Stimulated activated CD8-positive, alpha-beta memory T cell treated with anti-CD3 and anti-CD28 coated beads, Interleukin-4, amount 100 ng/mL, for 48 hours (primary cell): ENCODE data around the gene SNRPN.
"Not testable (repeated sequence)": the region's sequence is repeated elsewhere in the genome, so short reads cannot be mapped to it uniquely, and the experiment has no call there.

Source experiments
- DNase-seq: peaks from one replicate; pipeline ENCODE4 v3.0.0-alpha.2; 2020

The SNRPN gene

DNA sequence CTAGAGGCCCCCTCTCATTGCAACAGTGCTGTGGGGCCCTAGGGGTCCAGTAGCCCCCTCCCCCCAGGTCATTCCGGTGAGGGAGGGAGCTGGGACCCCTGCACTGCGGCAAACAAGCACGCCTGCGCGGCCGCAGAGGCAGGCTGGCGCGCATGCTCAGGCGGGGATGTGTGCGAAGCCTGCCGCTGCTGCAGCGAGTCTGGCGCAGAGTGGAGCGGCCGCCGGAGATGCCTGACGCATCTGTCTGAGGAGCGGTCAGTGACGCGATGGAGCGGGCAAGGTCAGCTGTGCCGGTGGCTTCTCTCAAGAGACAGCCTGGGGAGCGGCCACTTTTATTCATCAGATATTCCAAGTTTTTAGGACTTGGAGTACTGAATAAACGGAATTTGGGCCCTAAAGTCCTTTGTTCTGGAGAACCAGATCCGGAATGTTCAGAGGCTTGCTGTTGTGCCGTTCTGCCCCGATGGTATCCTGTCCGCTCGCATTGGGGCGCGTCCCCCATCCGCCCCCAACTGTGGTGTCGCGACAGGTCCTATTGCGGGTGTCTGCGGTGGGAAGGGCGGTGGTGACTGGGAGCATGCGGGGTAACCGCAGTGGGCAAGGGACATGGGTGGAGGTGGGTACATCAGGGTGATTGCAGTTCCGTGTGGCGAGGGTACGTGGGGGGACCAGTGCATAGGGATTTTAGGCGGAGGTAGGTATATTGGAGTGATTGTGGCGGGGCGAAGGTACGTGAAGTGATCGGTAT is at the start of gene SNRPN, which contains the start of gene SNURF:
Gene SNRPN (plus strand): TSS at position 205 of the 748 bp plus-strand sequence. CDS start 19,467 bp downstream, outside the sequence.
Gene SNURF (plus strand): TSS at position 205 of the 748 bp plus-strand sequence. CDS start 62 bp downstream, at position 267.
- peak; percentile 75 for DNase-seq

DNA sequence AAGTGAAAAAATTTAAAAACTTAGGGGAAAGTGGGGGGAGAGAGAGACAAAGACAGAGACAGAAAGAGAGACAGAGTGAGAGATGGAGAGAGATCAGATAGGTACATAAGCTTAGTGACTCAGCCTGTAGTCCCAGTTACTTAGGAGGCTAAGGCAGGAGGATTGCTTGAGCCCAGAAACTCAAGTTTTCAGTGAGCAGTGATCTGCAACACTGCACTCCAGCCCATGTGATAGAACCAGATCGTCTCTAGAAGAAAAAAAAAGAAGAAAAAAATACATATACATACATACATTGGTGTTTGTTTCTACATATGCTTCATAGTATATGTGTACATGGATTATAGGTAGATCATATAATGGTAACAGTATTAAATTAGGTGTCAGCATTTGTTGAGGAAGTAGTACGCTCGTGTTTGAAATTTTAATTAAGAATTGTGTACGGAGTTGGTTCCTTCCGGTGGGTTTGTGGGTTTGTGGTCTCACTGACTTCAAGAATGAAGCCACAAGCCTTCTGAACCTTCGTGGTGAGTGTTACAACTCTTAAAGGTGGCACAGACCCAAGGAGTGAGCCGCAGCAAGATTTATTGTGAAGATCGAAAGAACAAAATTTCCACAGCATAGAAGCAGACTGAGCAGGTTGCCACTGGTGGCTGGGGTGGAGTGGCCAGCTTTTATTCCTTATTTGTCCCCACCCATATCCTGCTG is 38.3 kb upstream of the SNRPN start:
- DNase-seq = no peak

DNA sequence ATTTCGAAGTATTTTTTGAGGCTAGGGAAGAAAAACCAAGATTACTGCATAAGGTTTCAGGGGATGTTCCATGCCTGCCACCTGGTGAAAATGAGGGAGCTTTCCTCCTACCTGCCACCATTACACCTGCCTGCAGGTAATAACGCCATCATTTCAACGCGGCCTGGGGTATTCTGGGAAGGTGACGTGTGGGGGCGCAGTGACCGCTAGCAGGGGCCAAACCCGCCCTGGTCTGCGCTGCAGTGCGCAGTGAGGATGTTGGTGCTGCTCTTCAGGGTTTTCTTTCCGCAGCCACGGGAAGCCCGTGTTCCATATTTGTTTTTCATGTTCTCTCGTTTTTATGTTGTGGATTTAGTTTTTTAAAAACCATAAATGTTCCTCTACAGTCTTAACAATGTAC is 37.4 kb upstream of the SNRPN start:
- no peak for DNase-seq

DNA sequence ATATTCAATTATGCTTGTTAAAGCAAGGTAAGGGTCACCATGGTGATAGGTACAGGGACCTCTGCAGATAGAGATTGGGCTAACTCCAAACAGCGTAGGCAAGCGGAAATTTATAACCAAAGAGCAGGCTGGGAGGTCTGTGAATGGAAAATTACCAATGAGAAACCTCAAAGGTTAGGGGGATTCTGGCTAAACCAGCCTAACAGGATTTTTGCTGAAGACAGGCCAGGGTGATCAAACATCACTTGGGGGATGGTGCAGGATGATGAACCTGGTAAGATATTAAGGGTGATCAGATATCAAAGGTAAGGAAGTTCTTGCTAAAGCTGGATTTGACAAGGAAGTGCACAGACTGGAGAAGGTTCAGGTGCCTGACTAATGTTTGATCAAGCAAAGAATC is 35.3 kb upstream of the SNRPN start:
- no peak for DNase-seq

DNA sequence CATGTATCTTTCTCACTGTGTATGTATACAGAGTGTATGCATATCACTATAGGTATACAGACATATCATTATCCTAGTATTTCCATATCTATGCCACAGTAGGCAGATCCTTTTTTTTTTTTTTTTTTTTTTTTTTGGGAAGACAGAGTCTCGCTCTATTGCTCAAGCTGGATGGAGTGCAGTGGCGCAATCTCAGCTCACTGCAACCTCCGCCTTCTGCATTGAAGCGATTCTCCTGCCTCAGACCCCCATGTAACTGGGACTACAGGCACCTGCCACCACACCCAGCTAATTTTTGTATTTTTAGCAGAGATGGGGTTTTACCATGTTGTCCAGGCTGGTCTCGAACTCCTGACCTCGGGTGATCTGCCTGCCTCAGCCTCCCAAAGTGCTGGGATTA is 32.0 kb upstream of the SNRPN start:
- DNase-seq = not testable (repeated sequence)

DNA sequence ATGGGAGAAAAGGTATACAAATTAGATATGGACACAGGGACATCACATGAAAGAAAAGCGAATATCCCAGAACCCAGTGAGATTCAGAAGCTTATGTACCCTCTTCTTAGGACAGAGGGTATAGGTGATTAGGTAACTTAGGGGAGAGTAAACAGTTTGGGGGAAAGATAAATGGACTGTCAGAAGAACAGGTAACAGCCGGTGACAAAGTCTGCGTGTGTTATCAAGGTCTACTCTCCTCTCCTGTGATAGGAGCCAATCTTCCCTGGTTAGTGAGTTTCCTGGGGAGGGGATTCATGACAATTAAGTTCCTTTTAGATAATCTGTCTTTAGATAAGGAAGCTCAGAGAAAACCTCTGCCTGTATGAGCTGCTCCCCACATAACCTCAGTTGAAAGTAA is 30.6 kb upstream of the SNRPN start:
- DNase-seq = no peak

DNA sequence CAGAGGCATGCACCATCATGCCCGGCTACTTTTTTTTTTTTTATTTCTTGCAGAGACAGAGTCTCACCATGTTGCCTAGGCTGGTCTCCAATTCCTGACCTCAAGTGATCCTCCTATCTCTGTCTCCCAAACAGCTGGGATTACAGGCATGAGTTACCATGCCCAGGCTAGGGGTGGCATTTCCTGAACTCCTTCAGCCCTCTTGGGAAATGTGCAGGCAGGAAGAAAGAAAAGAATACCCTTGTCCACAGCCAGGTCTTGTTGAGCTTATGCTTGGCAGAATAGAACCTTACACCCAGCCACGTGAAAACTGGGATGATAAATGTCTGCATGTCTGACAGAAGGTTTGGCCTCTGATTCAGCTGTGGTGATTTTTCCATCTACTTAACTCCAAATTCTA is 30.2 kb upstream of the SNRPN start:
- no peak for DNase-seq

DNA sequence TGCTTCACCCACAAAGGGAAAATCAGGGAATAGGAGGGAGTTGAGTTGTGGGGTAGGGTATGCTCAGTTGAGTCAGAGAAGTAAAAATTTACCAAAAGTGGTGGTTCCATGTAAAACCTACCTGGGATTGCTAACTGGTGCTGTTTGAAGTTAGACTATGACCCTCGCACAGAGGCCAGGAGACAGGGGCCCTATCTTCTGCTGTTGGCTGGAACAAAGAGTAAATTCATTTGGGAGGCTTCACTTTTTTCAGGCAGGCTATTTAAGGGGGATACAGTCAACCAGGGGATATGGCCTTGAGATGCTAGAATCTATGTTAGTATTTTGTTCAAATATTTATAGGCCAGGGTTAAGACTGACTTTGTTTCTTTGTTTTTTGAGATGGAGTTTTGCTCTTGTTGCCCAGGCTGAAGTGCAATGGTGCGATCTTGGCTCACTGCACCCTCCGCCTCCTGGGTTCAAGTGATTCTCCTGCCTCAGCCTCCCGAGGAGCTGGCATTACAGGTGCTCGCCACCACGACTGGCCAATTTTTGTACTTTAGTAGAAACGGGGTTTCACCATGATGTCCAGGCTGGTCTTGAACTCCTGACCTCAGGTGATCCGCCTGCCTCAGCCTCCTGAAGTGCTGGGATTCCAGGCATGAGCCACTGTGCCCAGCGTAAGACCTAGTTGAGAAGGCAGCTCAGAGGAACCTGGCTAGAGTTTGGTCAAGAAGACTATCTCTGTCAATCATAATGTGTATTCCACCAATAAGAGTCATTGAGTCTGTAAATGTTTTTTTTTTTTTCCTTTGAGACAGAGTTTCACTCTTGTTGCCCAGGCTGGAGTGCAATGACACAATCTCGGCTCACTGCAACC is 22.7 kb upstream of the SNRPN start:
- not testable (repeated sequence) for DNase-seq

DNA sequence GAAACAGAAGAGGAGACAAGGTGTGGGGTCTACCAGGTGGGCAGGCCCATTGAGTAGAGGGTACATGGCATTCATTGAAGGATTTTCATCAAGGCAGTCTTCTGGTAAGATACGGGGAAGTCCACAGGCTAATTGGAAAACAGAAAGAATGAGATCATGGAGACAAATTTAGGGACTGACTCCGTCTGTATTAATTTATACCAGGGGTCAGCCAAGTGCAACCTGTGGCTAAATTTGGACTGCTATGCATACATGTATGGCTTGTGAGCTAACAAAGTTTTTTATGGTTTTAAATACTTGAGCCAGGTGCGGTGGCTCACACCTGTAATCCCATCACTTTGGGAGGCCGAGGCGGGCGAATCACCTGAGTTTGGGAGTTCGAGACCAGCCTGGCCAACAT is 21.1 kb upstream of the SNRPN start:
- DNase-seq = no peak

DNA sequence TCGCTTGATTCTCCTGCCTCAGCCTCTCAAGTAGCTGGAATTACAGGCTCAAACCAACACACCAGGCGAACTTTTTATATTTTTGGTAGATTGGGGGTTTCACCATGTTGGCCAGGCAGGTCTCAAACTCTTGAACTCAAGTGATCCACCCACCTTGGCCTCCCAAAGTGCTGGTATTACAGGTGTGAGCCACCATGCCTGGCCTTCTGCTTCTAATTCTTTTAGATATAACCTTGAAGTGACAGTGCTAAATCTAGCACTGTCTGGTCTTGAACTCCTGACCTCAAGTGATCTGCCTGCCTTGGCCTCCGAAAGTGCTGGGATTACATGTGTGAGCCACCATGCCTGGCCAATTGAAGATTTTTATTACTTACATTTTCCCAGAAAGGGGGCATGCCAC is 16.6 kb upstream of the SNRPN start:
- DNase-seq = not testable (repeated sequence)

DNA sequence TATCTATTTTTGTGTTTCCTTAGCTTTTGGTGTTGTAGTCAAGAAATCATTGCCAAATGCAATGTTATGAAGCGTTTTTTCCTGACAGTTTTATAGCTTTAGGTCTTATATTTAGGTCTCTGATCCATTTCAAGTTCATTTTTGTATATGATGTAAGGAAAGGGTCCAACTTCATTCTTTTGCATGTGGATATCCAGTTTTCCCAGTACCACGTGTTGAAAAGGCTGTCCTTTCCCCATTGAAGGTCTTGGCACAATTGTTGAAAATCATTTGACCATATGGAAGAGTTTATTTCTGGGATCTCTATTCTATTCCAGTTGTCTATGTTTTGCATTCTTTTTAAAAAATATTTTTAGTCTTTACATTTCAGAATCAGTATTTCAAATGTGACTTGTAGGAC is 14.6 kb upstream of the SNRPN start:
- DNase-seq = no peak

DNA sequence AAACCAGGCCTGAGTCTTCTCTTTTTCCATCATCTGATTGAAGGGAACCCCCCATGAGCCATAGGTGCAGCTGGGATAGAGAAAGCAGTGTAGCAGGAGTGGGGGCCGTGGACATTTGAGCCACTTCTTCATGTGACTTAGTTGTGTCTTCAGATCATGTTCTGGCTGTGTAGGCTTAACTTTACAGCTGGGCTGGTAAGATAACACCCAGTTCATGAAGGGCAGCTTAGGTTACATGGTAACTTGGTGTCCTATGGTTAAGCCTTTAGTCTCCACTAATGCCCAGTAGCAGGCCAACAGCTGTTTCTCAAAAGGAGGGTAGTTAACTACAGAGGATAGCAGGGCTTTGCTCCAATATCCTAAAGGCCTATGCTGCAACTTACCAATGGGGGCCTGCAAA is 11.4 kb upstream of the SNRPN start:
- no peak for DNase-seq

DNA sequence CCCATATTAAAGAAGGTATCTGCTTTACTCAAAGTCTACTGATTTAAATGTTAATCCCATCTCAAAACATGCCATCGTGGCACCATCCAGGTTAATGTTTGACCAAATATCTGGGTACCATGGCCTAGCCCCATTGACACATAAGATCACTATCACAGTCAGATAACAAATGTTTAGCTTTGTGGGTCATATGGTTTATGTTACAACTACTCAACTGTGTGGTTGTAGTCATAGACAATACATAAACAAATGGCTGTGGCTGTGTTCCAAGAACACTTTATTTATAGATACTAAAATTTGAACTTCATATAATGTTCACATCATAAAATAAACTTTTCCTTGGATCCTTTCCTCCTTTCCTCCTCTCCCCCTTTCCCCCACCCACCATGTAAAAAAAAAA is 9.8 kb upstream of the SNRPN start:
- DNase-seq = no peak

DNA sequence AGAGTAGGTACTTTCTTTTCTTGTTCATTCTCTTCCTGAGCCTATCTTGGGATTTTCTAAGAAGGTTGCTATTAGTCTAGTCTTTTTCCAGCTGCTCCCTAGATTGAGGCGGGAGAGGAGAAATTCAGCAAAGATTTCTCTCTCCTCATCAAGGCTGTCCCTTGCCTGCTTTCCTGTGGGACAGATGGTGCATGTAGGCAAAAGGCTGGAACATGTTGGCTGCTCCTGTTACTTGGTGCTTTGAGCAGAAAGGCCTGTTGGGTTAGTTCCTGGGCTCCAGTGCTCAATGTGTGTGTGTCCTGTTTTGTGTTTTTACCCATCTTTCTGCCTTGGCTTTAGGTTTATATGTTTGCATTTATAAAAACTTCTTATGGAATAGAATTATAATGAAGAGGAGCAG is 9.1 kb upstream of the SNRPN start:
- DNase-seq = no peak

DNA sequence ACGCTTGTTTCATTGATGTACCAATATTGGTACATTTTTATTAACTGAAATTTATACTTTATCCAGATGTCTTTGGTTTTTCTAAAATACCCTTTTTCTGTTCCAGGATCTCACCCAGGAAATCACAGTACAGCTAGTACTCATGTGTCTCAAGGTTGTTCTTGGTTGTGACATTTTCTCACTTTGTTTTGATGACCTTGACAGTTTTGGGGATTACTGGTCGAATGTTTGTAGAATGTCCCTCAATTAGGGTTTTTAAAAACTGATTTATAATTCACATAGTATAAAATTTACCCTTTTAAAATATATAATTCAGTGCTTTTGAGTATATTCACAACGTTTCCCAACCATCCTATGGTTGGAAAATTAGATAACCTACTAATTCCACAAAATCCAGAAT is 6.3 kb upstream of the SNRPN start:
- DNase-seq = no peak

DNA sequence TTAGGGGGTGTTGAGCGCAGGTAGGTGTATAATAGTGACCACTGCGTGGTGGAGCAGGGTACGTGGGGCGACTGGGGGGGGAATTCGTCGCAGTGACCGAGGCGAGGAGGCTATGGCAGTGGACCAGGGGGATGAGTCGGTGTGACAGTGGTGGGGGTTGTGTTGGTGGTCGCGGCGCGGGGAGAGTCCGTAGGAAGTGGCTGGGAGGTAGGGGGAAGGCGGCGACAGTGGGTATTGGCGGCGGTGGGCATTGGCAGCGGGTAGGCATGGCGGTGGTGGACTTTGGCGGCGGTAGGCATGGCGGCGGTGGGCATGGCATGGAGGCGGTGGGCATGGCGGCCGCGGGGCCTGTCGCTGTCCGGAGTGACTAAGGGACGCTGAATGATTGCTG is 739 bp downstream of the SNRPN start:
- peak; percentile 27 for DNase-seq

DNA sequence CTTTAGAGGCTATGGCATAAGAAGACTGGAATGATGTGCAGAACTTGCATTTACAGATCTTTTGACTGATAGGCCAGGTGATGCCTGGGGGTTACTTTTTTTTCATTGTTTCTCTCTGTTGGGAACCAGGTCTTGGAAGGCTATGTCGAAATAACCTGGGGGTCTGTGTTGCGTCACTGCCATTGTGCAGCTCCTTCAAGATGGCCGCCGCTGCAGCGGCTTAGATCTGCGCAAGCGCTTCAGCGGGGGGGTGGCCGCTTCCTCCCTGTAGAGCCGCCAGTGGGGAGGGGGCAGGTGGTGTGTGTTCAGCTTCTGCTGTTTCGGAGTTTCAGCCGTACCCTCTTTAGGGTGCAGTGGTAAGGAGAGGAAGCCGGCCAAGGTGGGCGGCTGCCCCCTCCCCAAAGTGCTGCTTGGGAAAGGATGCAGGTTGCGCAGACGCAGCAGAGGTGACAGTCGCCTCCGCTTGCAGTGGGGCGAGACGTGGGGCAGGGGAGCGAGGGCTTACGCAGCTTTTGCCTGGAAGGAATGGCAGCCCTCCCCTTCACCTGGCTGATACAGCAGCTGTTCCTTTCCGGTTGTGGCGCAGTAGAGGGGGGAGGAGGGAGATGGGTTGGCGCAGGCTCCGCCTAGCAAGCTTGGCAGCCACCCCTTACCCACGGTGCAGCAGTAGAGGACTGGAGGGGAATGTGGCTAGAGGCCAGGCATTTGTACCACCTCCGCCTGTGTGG is 1.5 kb downstream of the SNRPN start:
- DNase-seq = peak; percentile 79

DNA sequence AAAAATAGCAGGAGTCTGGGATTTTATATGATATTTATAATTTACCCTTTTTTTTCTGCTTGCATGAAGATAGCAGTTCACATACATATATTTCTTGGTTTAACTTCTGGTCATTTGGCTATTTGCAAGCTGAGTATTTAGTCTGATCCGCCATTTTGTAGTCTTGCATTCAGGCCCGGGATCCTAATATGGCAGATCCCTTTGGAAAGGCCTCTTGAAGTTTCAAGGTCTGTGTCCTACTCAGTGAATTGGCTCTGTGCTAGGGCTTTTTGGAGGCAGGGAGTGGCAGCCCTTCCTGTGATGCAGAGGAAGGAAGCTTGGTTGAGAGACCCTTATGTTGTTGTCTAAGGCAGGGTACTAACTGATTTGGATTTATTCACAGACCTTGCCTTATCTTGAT is 2.9 kb downstream of the SNRPN start:
- DNase-seq = no peak

DNA sequence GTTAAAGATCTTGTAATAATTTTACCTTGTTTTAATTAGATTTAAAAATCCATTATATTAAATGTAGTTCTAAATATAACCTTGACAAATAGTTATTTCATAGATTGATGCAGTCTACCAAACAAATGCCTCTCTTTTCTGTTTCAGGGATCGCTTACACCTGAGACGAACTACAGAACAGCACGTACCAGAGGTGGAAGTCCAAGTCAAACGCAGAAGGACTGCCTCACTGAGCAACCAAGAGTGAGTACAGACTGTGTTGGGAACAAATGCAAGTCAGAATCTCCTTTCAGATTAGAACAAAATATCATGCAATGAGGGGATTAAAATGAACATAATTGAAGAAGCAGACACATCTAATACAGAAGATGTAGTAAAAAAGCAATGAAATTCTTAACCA is 7.2 kb downstream of the SNRPN start:
- no peak for DNase-seq

DNA sequence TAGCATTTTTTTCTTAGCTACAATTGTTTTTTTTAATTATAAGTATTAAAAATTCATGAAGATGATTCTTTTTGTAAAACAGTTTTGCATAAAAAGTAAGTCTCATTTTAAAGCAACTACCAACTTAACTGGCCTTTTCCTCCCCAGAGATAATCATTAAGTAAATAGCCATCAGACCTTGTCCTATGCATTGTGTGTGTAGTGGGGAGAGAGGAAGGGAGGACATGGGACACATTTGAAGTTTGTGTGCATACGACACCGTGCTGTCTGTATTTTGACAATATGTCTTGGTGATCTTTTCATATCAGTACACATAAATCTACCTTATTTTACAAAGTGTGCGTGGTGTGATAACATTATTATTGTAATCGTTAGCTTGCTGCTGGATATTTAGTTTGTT is 8.1 kb downstream of the SNRPN start:
- no peak for DNase-seq

DNA sequence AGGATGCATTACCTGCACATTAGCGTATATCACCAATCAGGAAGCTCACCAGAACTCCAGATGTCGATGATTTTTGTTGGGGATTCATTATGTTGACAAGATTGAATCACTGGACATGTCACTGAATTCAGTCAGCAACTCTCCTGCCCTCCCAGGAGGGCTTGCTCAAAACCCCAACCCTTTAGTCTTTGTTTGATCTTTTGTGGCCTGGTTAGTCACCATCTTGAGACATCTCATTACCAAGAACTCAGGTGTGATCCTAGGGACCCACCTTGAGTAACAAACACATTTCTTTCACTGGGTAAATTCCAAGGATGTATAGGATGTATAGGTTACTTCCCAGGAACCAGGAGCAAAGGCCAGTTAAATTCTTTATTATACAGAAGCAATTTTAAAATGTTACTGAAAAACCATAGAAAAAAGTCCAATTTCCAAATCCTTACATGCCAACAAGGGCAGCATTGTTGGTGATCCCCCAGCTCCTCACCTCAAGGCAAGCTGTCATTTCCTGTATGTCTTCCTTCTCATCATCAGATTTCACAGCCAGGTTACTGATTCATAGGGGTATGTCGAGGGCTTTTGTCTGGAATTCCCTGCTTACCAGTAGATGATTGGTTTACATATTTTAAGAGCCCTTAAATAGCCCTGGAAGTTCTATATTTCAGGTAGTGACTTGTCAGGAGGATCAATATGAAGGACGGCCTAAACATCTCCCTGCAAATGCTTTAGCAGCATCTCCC is 11.7 kb downstream of the SNRPN start:
- DNase-seq = no peak

DNA sequence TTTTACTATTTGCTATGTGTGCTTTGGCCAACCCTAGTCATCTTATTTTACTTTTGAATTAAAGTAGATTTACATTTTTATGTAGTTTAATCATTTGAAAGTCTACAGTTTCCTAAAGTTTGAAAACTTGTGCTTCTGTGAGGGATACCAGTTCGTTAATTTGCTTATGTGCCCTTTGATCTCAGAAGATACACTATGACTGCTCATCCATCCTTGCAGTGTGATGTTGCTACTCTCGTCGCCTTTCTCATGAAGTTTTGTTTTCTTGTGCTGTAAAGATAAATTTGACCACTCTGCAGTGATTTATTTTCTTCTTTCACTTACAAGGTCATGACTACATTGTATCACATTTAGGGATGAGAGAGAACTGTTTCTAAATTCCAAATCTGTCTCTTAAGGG is 16.3 kb downstream of the SNRPN start:
- DNase-seq = no peak
